GM18907 (cell line): ENCODE data around the gene PAK4.

ENCODE experiments used
- ATAC-seq: cut with Tn5 transposase; IDR thresholded peaks from one replicate; pipeline ENCODE4 v1.9.1; 2021; ENCODE audit warnings: mild to moderate bottlenecking, moderate library complexity; ENCODE audit not compliant: unreplicated experiment

The PAK4 gene

GRCh38 chr19:39175564-39175963 lies 50.0 kb downstream of the PAK4 start:
- no peak for ATAC-seq

GRCh38 chr19:39177110-39177699 lies 51.6 kb downstream of the PAK4 start:
- ATAC-seq, result no peak

- ATAC-seq, result no peak
Observed at GRCh38 chr19:39177736-39178135, 52.1 kb downstream of the PAK4 start.

- no peak for ATAC-seq
Observed at GRCh38 chr19:39178296-39179006, 52.9 kb downstream of the PAK4 start.

GRCh38 chr19:39179754-39180153 lies 54.2 kb downstream of the PAK4 start:
- no peak for ATAC-seq

- ATAC-seq, result no peak
Observed at GRCh38 chr19:39180749-39181148, 55.2 kb downstream of the PAK4 start.

- no peak for ATAC-seq
Observed at GRCh38 chr19:39181500-39182173, 56.1 kb downstream of the PAK4 start.

- ATAC-seq, result no peak
Observed at GRCh38 chr19:39182174-39182505, 56.6 kb downstream of the PAK4 start.

GRCh38 chr19:39183104-39183503 lies 57.5 kb downstream of the PAK4 start:
- no peak for ATAC-seq

- no peak for ATAC-seq
Observed at GRCh38 chr19:39186391-39186790, 60.8 kb downstream of the PAK4 start.

GRCh38 chr19:39187552-39187943 lies 62.0 kb downstream of the PAK4 start:
- ATAC-seq, result no peak

- no peak for ATAC-seq
Observed at GRCh38 chr19:39188960-39189359, 63.4 kb downstream of the PAK4 start.

GRCh38 chr19:39190768-39191167 lies 65.2 kb downstream of the PAK4 start:
- no peak for ATAC-seq

GRCh38 chr19:39192846-39193245 lies 67.3 kb downstream of the PAK4 start:
- ATAC-seq, result no peak

GRCh38 chr19:39193803-39194202 lies 68.2 kb downstream of the PAK4 start:
- no peak for ATAC-seq

GRCh38 chr19:39194832-39195542 lies 69.4 kb downstream of the PAK4 start:
- ATAC-seq, result no peak

GRCh38 chr19:39195755-39196154 lies 70.2 kb downstream of the PAK4 start:
- ATAC-seq, result no peak

GRCh38 chr19:39196320-39196719 lies 70.7 kb downstream of the PAK4 start:
- no peak for ATAC-seq

- no peak for ATAC-seq
Observed at GRCh38 chr19:39196860-39197562, 71.4 kb downstream of the PAK4 start, which contains the start of gene NCCRP1. NCCRP1 (plus strand) TSS chr19:39196964; CDS start chr19:39196983, 19 bp downstream.

GRCh38 chr19:39197808-39198207 lies 72.2 kb downstream of the PAK4 start:
- ATAC-seq, result no peak

- ATAC-seq, result no peak
Observed at GRCh38 chr19:39199025-39199424, 73.4 kb downstream of the PAK4 start.
